OCI-LY3 (cell line): ENCODE data around the gene OAF.

Experiments used
- EZH2phosphoT487 ChIP-seq: fragments of 200-600 bp; shearing (Covaris generic); IDR thresholded peaks from 2 replicates; pipeline ENCODE4 v1.6.1; 2018; ENCODE audit warnings: antibody characterized with exemption, mixed run types, low read depth
- TF ChIP-seq, protein P1 (sequence below): fragments of 200-600, 300-600 bp; sonication (generic); IDR thresholded peaks from 2 replicates; pipeline ENCODE4 v1.5.1; 2014; ENCODE audit warnings: antibody characterized with exemption, low read length, low read depth

DNA sequence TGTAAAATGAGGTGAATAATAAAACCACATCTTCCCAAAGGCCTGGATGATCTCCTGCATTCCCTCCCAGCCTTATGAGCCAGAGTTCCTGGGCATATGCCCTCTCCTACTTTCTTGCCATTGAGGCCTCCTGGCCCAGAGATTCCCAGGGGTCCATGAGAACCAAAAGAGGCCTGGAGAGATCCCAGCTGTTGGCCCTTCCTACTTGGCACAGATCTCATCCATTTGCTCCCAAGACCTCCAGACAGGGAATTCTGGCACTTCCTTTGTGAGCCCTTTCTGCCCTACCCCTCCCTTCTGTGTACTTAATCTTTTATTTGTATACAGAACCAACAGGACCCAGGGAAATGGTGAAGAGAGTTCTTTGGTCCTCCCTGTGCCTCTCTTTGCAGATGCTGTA is 50.5 kb downstream of the OAF start:
- TF ChIP-seq, protein P1, sequence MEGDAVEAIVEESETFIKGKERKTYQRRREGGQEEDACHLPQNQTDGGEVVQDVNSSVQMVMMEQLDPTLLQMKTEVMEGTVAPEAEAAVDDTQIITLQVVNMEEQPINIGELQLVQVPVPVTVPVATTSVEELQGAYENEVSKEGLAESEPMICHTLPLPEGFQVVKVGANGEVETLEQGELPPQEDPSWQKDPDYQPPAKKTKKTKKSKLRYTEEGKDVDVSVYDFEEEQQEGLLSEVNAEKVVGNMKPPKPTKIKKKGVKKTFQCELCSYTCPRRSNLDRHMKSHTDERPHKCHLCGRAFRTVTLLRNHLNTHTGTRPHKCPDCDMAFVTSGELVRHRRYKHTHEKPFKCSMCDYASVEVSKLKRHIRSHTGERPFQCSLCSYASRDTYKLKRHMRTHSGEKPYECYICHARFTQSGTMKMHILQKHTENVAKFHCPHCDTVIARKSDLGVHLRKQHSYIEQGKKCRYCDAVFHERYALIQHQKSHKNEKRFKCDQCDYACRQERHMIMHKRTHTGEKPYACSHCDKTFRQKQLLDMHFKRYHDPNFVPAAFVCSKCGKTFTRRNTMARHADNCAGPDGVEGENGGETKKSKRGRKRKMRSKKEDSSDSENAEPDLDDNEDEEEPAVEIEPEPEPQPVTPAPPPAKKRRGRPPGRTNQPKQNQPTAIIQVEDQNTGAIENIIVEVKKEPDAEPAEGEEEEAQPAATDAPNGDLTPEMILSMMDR, result no peak
- TF ChIP-seq EZH2phosphoT487, result no peak
